Measurements from ENCODE around the gene NOL6.
"Not testable (repeated sequence)": the region's sequence is repeated elsewhere in the genome, so short reads cannot be mapped to it uniquely, and the experiment has no call there.

DNA sequence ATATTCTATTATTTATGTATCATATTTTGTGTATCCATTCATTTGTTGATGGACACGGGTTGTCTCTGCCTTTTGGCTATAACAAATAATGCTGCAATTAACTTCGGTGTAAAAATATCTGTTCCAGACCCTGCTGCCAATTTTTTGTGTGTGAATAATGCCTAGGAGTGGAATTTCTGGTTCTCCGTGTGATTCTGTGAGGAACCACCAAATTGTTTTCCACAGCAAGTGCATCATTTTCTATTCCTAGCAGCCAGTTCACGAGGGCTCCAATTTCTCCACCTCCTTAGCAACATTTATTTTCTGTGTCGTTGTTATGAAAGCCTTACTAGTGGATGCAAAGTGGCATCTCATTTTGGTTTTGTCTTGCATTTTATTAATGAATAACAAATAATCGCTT lies 48.1 kb upstream of the NOL6 start:
- TF ChIP-seq, protein P1, sequence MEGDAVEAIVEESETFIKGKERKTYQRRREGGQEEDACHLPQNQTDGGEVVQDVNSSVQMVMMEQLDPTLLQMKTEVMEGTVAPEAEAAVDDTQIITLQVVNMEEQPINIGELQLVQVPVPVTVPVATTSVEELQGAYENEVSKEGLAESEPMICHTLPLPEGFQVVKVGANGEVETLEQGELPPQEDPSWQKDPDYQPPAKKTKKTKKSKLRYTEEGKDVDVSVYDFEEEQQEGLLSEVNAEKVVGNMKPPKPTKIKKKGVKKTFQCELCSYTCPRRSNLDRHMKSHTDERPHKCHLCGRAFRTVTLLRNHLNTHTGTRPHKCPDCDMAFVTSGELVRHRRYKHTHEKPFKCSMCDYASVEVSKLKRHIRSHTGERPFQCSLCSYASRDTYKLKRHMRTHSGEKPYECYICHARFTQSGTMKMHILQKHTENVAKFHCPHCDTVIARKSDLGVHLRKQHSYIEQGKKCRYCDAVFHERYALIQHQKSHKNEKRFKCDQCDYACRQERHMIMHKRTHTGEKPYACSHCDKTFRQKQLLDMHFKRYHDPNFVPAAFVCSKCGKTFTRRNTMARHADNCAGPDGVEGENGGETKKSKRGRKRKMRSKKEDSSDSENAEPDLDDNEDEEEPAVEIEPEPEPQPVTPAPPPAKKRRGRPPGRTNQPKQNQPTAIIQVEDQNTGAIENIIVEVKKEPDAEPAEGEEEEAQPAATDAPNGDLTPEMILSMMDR (conservative IDR thresholded peaks at IDR 0.05): not testable (repeated sequence)
- TF ChIP-seq ZFX (IDR thresholded peaks at IDR 0.05): not testable (repeated sequence)
